T-cell (primary cell): ENCODE results near the gene RRAD. TPM values are rescaled to one million over a fixed set of nuclear protein-coding genes. Genes with fewer than 3 reads are reported as not detected.

Experiments
- ATAC-seq, 4 experiments: fragments of 200-7000 bp in 3 of 4; fragments of 150-1000 bp in 1 of 4; cut with Tn5 transposase; replicated peaks in 1 of 4; 1 replicate in 3 of 4; 2 replicates in 1 of 4; pipeline ENCODE4 v1.10.0; 2021; ENCODE audit warnings: moderate library complexity in 3 of 4, mild to moderate bottlenecking in 2 of 4, moderate number of reproducible peaks in 1 of 4
- CTCF ChIA-PET, 2 donors: fragments of 300-600 bp; sonication (Branson Sonifier 250); formaldehyde crosslinking; loops; one replicate each; lab custom pipeline; 2022; ENCODE audit warnings: antibody characterized with exemption in 2 of 2; lab: Charles Lee
- POLR2A ChIA-PET, 2 donors: fragments of 300-600 bp; sonication (Branson Sonifier 250); formaldehyde crosslinking; loops; one replicate each; lab custom pipeline; 2022; ENCODE audit warnings: antibody characterized with exemption in 2 of 2; lab: Charles Lee
- DNase-seq, 35 experiments: peaks; one replicate each; pipeline versions ENCODE4 v3.0.0 to v3.0.0-alpha.2; 2013 to 2023
- H3K27ac ChIP-seq: one replicate; pipeline ENCODE4 v1.5.1; 2013; ENCODE audit warnings: low read length
- H3K27me3 ChIP-seq, 2 experiments: replicated peaks in 1 of 2; 1 replicate in 1 of 2; 2 replicates in 1 of 2; pipeline versions ENCODE4 v1.6.1 to v1.7.0; 2013; ENCODE audit warnings: low read length in 1 of 2, mixed read lengths in 1 of 2; ENCODE audit not compliant: control insufficient read depth in 2 of 2, insufficient read depth in 2 of 2; ENCODE audit errors: extremely low read depth in 1 of 2
- H3K36me3 ChIP-seq, 2 donors: 1 replicate in 1 of 2; 2 replicates in 1 of 2; pipeline versions ENCODE4 v1.6.1 to v1.7.0; 2013; ENCODE audit warnings: low read length in 1 of 2; ENCODE audit not compliant: control insufficient read depth in 2 of 2, insufficient read depth in 1 of 2; ENCODE audit errors: extremely low read depth in 1 of 2
- H3K4me1 ChIP-seq, 2 experiments: 1 replicate in 1 of 2; 2 replicates in 1 of 2; pipeline versions ENCODE4 v1.6.1 to v1.7.0; 2013; ENCODE audit warnings: low read length in 2 of 2, mixed read lengths in 1 of 2; ENCODE audit not compliant: insufficient read depth in 2 of 2, control insufficient read depth in 1 of 2; ENCODE audit errors: extremely low read depth in 1 of 2
- H3K4me3 ChIP-seq, 2 donors: 1 replicate in 1 of 2; 2 replicates in 1 of 2; pipeline versions ENCODE4 v1.5.1 to v1.7.0; 2013; ENCODE audit warnings: mild to moderate bottlenecking in 2 of 2, low read length in 1 of 2, moderate library complexity in 1 of 2; ENCODE audit not compliant: control insufficient read depth in 1 of 2; ENCODE audit errors: extremely low read depth in 1 of 2
- H3K9me3 ChIP-seq: 2 replicates; pipeline ENCODE4 v1.7.0; 2013
- H3K27ac Mint-ChIP-seq, 2 donors: one replicate each; pipeline ENCODE4 v1.8.0; 2020 to 2021; ENCODE audit warnings: mild to moderate bottlenecking in 2 of 2, mixed read lengths in 2 of 2
- H3K27me3 Mint-ChIP-seq, 2 donors: one replicate each; pipeline ENCODE4 v1.8.0; 2021 to 2022; ENCODE audit warnings: mixed read lengths in 2 of 2
- H3K36me3 Mint-ChIP-seq: one replicate; pipeline ENCODE4 v1.8.0; 2021; ENCODE audit warnings: mixed read lengths
- H3K4me1 Mint-ChIP-seq, 3 donors: one replicate each; pipeline ENCODE4 v1.8.0; 2020 to 2022; ENCODE audit warnings: mixed read lengths in 3 of 3, mild to moderate bottlenecking in 1 of 3
- H3K4me3 Mint-ChIP-seq, 3 donors: one replicate each; pipeline ENCODE4 v1.8.0; 2020 to 2022; ENCODE audit warnings: mild to moderate bottlenecking in 3 of 3, mixed read lengths in 3 of 3, moderate library complexity in 3 of 3
- H3K9me3 Mint-ChIP-seq, 3 donors: one replicate each; pipeline ENCODE4 v1.8.0; 2020 to 2022; ENCODE audit warnings: mixed read lengths in 3 of 3
- WGBS: methylation state at CpG from one replicate; pipeline ENCODE4 v1.1.5; 2013; ENCODE audit warnings: missing lambda C conversion rate; ENCODE audit not compliant: insufficient coverage; 5-methylcytosine and 5-hydroxymethylcytosine counted together
- total RNA-seq, 35 experiments: library from RNA in 6 of 35; stranded (reverse) in 6 of 35; fragments of 120-200 nt in 1 of 35; gene quantifications; one replicate each; pipeline versions ENCODE4 v1.2.1 to v1.2.4 and lab custom pipeline; 2013 to 2026

Gene RRAD
- total RNA-seq, 5 donors from 2014 or later (not counting 1 experiment from before 2014, with no cell fraction given) = 0.28 to 1.1 (median 0.53) TPM; not detected in 1

DNA sequence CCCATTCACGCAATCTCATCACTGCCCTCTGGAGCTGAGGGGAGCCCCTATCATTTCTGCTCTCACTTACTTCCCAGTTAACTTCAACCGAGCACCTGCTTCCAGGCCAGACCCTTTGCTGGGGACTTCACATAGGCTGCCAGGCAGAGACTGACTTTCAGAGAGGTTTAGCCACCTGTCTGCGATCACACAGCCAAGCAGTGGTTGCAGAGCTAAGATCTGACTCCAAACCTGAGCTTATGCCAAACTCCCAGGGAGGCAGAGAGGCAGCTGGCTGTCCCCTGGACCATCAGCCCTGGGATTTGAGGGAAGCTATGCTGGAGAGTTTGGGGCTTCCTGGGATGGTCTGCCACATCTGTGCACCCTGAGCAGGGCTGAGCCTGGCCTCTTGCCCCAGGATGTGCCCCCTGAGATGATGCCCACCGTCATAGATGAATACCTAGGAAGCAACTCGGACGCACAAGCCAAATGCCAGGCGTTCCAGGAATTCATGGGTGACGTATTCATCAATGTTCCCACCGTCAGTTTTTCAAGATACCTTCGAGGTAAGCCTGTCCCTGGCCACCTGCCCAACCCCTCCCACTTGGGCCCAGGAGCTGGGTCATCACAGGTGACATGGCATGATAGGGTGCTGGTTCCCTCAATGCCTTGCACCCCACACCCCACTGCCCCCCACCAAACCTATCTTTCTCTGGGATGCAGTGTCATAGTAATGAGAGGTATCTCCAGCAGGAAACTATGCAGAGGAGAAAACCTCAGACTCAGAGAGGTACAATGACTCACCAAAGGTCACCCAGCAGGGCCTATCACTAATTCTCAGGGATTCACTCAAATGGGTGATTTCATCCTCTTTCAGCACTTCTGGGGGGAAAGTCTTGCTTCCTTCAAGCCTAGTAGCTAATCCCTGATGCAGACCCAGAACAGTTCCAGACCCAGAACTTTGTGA is 45.7 kb upstream of the RRAD start:
- Histone ChIP-seq H3K4me3 (no peak overlapping the region), H3K27me3 (peaks cover 0 to 25% of the 10 kb centered on the region in 2 experiments), H3K4me1 (peaks cover 0 to 9% of the 10 kb centered on the region in 2 experiments), H3K36me3 (no peaks in the 10 kb centered on the region), H3K9me3 (no peaks in the 10 kb centered on the region), H3K27ac (no peak overlapping the region)
- H3K4me3 Mint-ChIP-seq = no peak overlapping the region
- CTCF ChIA-PET = no interaction called here
- H3K27ac Mint-ChIP-seq = no peak overlapping the region
- no peaks in the 10 kb centered on the region for H3K36me3 Mint-ChIP-seq
- 75% methylated on average over 9 of the region's 10 CpGs for WGBS
- H3K9me3 Mint-ChIP-seq = no peaks in the 10 kb centered on the region
- H3K4me1 Mint-ChIP-seq = peaks cover 0 to 11% (median 5%) of the 10 kb centered on the region in 3 donors
- POLR2A ChIA-PET = no interaction called here
- peaks cover 0 to 5% of the 10 kb centered on the region in 2 donors for H3K27me3 Mint-ChIP-seq
- DNase-seq (no peak), ATAC-seq (no peak)

- no peaks in the 10 kb centered on the region for H3K9me3 Mint-ChIP-seq
- Histone ChIP-seq H3K4me1 (no peaks in the 10 kb centered on the region), H3K27ac (no peak overlapping the region), H3K4me3 (no peak overlapping the region), H3K36me3 (no peaks in the 10 kb centered on the region), H3K9me3 (no peaks in the 10 kb centered on the region), H3K27me3 (peaks cover 0 to 30% of the 10 kb centered on the region in 2 experiments)
- no peaks in the 10 kb centered on the region for H3K36me3 Mint-ChIP-seq
- ATAC-seq = no peak
- H3K4me3 Mint-ChIP-seq = no peak overlapping the region
- H3K27ac Mint-ChIP-seq = no peak overlapping the region
- WGBS = 95% methylated on average over 3 of the region's 5 CpGs
- peaks cover 0 to 7% of the 10 kb centered on the region in 2 donors for H3K27me3 Mint-ChIP-seq
- no peak for DNase-seq
- ChIA-PET POLR2A (interaction anchor here in 1 of 2 donors (0.5 kb wide), 1 partner anchor 77 kb away, joined by 6 read pairs; no protein-coding TSS in a partner anchor), CTCF (no interaction called here)
- H3K4me1 Mint-ChIP-seq = no peaks in the 10 kb centered on the region
Observed at GRCh38 chr16:66968847-66969246, 43.5 kb upstream of the RRAD start.

- 48% methylated on average over 4 of the region's 6 CpGs for WGBS
- Histone ChIP-seq H3K4me3 (no peak overlapping the region), H3K9me3 (no peaks in the 10 kb centered on the region), H3K27ac (no peak overlapping the region), H3K27me3 (peaks cover 0 to 26% of the 10 kb centered on the region in 2 experiments), H3K4me1 (peaks cover 0 to 3% of the 10 kb centered on the region in 2 experiments), H3K36me3 (no peaks in the 10 kb centered on the region)
- H3K9me3 Mint-ChIP-seq = no peaks in the 10 kb centered on the region
- H3K27me3 Mint-ChIP-seq = peaks cover 0 to 7% of the 10 kb centered on the region in 2 donors
- H3K36me3 Mint-ChIP-seq = no peaks in the 10 kb centered on the region
- no peak overlapping the region for H3K4me3 Mint-ChIP-seq
- DNase-seq (no peak), ATAC-seq (no peak)
- ChIA-PET CTCF (interaction anchor here in 1 of 2 donors (0.6 to 0.7 kb wide), 2 partner anchors 11 to 189 kb away, joined by 3 to 4 read pairs; no protein-coding TSS in a partner anchor), POLR2A (no interaction called here)
- no peak overlapping the region for H3K27ac Mint-ChIP-seq
- H3K4me1 Mint-ChIP-seq = peaks cover 6 to 21% (median 9%) of the 10 kb centered on the region in 3 donors
Observed at GRCh38 chr16:66964049-66964448, 38.7 kb upstream of the RRAD start.

DNA sequence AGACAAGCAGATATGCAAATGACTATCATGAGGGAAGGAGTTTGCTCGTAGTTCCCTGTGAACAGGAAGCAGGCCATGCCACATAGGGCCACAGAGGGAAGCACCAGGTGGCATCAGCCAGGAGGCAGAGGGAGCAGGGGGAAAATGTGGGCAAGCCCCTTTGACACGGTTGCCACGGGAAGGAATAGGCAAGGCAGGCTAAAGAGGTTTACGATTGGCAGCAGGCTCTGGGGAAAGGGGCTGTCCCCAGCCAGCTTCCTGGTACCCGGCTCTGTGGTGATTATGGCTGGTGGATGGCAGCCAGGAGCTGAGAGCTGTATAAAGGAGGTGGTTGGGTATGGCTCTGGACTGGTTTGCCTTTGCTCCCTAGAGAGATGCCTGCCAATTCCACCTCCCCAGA is 36.6 kb upstream of the RRAD start:
- H3K36me3 Mint-ChIP-seq = no peaks in the 10 kb centered on the region
- peaks cover 0 to 27% of the 10 kb centered on the region in 2 experiments for H3K27me3 ChIP-seq
- peaks cover 0 to 3% of the 10 kb centered on the region in 2 experiments for H3K4me1 ChIP-seq
- no peak overlapping the region for H3K4me3 Mint-ChIP-seq
- H3K4me3 ChIP-seq = no peak overlapping the region
- ChIA-PET CTCF (interaction anchor here in 1 of 2 donors (0.7 kb wide), 1 partner anchor 51 kb away, joined by 3 read pairs; no protein-coding TSS in a partner anchor), POLR2A (no interaction called here)
- DNase-seq = no peak
- no peaks in the 10 kb centered on the region for H3K9me3 ChIP-seq
- no peak for ATAC-seq
- no peak overlapping the region for H3K27ac ChIP-seq
- H3K27ac Mint-ChIP-seq = no peak overlapping the region
- no peaks in the 10 kb centered on the region for H3K36me3 ChIP-seq
- peaks cover 0 to 7% of the 10 kb centered on the region in 2 donors for H3K27me3 Mint-ChIP-seq
- H3K4me1 Mint-ChIP-seq = peaks cover 10 to 26% (median 17%) of the 10 kb centered on the region in 3 donors
- H3K9me3 Mint-ChIP-seq = no peaks in the 10 kb centered on the region
- WGBS = 36% methylated on average over 4 of the region's 5 CpGs

DNA sequence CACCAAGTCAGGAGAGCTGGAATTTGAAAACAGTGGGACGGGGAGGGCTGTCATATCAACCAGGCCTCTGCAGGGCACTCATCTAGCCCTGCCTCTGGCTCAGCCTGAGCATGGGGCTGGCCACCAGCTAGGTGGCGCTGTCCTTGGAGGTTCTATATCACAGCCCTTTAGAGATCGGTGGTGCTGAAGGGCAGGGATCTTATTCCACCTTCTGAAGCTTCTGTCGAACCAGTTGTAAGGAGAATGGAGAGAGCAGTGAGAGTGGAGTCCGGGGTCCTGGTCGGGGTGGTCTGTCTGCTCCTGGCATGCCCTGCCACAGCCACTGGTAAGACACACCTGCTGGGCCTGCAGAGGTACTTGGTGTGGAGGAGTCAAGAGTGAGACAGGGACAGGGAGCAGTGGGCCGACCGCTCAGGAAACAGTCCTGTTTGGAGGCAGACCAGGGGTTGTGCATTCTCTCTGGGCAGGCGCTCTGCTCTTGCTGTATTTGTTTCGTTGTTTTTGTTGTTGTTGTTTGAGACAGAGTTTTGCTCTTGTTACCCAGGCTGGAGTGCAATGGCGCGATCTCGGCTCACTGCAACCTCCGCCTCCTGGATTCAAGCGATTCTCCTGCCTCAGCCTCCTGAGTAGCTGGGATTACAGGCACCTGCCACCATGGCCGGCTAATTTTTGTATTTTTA is 35.9 kb upstream of the RRAD start, which contains the start of gene CES3:
CES3 (plus strand) TSS at position 202 of the 680 bp plus-strand sequence; CDS start at position 244, 42 bp downstream.
- Histone ChIP-seq H3K4me3 (no peak within 1 kb of the TSS), H3K36me3 (no peaks in the 10 kb centered on the region), H3K4me1 (peaks cover 0 to 3% of the 10 kb centered on the region in 2 experiments), H3K27ac (no peak within 1 kb of the TSS), H3K27me3 (peaks cover 0 to 27% of the 10 kb centered on the region in 2 experiments), H3K9me3 (no peaks in the 10 kb centered on the region)
- DNase-seq = peak in 33 of 35 experiments; percentile 15 to 65 (median 41)
- Mint-ChIP-seq H3K4me1 (peaks cover 10 to 26% (median 17%) of the 10 kb centered on the region in 3 donors), H3K27ac (no peak within 1 kb of the TSS), H3K27me3 (peaks cover 0 to 7% of the 10 kb centered on the region in 2 donors), H3K36me3 (no peaks in the 10 kb centered on the region), H3K4me3 (no peak within 1 kb of the TSS), H3K9me3 (no peaks in the 10 kb centered on the region)
- POLR2A ChIA-PET = no interaction called here
- ATAC-seq = peak; percentile 78 to 91 (median 88)
- CTCF ChIA-PET = interaction anchor here (0.5 to 0.7 kb wide), 6 partner anchors 24 to 670 kb away, joined by 3 read pairs; no protein-coding TSS in a partner anchor
- WGBS = 79% methylated on average over 14 of the region's 16 CpGs

- Mint-ChIP-seq H3K9me3 (no peaks in the 10 kb centered on the region), H3K27me3 (peaks cover 0 to 7% of the 10 kb centered on the region in 2 donors), H3K4me3 (no peak overlapping the region), H3K27ac (no peak overlapping the region), H3K4me1 (peaks cover 10 to 26% (median 17%) of the 10 kb centered on the region in 3 donors), H3K36me3 (no peaks in the 10 kb centered on the region)
- no peak overlapping the region for H3K4me3 ChIP-seq
- ATAC-seq (no peak), DNase-seq (no peak)
- no peaks in the 10 kb centered on the region for H3K9me3 ChIP-seq
- ChIA-PET CTCF (interaction anchor here (0.6 kb wide), 2 partner anchors 109 to 671 kb away, joined by 3 read pairs; no protein-coding TSS in a partner anchor), POLR2A (no interaction called here)
- peaks cover 0 to 27% of the 10 kb centered on the region in 2 experiments for H3K27me3 ChIP-seq
- no peak overlapping the region for H3K27ac ChIP-seq
- 100% methylated on average over 1 of the region's 1 CpG for WGBS
- no peaks in the 10 kb centered on the region for H3K36me3 ChIP-seq
- H3K4me1 ChIP-seq = peaks cover 0 to 3% of the 10 kb centered on the region in 2 experiments
Observed at GRCh38 chr16:66960270-66960669, 34.9 kb upstream of the RRAD start.
